DND-41 (cell line): ENCODE data around the gene FRMD3.

Experiments used
- CTCF ChIP-seq: IDR thresholded peaks from 2 replicates; pipeline ENCODE4 v1.5.1; 2012; ENCODE audit warnings: borderline replicate concordance, low read length, moderate library complexity, mild to moderate bottlenecking; ENCODE audit not compliant: poor library complexity, severe bottlenecking; ENCODE audit errors: extremely low read depth
- EZH2 ChIP-seq: IDR thresholded peaks from 3 replicates; pipeline ENCODE4 v1.6.1; 2012; ENCODE audit warnings: borderline replicate concordance, low read depth, mild to moderate bottlenecking, moderate library complexity, low read length, inconsistent platforms; ENCODE audit not compliant: severe bottlenecking

GRCh38 chr9:83271665-83272071, 266.5 kb downstream of the FRMD3 start:
- no peak for TF ChIP-seq CTCF
- no peak for TF ChIP-seq EZH2
